Kidney glomerular epithelial cell (primary cell): ENCODE data around the gene NT5DC3.
"Not testable (repeated sequence)": the region's sequence is repeated elsewhere in the genome, so short reads cannot be mapped to it uniquely, and the experiment has no call there.

Experiments used
- DNase-seq: peaks from one replicate; lab custom pipeline; 2025; lab: John Stamatoyannopoulos, UW

NT5DC3 gene

DNA sequence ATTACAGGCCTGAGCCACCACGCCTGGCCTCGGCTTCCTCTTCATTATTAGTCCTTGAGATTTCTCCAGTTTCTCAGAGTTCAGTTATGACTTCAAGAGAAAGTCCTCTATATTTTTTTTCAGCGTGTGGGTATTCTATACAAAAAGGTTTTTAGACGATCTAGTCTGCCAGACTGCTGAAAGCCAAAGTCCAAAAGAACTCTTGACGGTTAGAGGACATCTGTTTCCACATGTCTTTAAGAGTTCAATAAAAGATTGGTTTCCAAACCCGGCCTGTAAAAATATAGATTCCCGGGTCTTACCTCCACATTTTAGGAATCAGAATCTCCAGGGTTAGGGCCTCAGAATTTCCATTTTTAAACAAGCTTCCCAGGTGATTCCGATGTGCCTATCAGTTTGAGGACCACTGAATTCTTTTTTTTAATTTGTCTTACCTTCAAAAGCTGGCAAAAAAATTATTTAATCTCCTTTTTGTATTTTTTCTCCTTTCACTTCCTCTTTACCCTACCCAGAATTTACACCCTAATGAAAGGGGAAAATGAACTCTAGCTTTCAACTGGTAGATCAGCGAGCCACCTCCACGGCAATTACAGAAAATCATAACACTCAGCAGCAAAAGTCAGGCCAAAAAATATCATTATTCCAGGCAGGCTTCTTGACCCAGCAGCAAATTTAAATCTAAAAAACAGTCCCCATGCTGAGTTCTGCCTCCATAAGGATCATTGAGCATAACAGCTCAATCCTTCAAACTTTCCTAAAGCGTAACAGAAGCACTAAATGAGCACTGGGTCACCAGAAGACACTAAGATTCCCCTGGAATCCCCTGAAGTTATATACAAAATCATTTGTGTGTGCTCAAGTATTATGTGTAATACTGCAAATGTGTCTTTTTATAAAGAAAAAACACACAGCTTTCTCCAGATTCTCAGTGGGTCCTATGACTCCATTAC, 8.7 kb downstream of the NT5DC3 start:
- no peak for DNase-seq

GRCh38 chr12:103830730-103831320, 10.2 kb downstream of the NT5DC3 start:
- no peak for DNase-seq

DNA sequence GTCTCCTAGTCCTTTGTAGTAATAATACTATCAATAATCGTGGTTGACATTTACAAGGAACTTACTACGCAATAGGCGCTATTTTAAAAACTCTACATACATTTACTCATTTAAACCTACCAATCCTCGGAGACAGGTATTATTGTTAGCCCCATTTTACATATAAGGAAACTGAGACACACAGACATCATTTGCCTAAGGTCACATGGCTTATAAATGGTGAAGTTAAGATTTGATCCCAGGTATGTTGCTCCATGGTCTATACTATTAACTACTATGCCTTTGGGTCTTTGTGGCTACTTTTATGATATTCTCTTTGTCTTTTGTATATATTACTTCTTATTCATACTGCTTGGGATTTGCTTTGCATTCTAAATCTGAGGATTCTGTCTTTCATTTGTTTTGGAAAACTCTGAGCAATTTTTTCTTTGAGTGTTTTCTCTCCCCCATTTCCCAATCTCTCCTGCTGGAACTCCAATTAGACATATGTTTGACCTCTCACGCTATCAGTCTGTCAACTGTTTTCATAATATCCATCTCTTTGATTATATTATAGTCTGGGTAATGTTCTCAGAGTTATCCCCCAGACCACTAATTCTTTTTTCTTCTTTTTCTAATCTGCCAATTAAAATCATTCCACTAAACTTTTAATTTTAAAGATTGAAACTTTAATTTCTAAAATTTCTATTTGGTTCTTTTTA, 10.9 kb downstream of the NT5DC3 start:
- no peak for DNase-seq

DNA sequence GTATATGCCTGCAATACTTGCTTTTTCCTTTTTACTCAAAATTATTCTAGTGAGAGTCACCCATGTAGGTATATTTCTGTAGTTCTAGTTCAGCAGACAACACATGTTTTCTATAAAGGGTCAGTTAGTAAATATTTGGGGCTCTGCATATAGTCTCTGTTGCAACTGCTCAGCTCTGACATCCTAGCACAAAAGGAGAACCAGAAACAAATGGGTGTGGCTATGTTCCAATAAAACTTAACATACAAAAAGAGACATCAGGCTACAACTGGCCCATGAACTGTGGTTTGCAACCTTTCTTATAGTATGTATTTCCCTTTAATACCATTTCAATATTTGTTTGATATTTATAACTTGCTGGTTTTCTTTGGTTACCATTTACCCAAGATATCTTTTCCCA, 11.9 kb downstream of the NT5DC3 start:
- no peak for DNase-seq

DNA sequence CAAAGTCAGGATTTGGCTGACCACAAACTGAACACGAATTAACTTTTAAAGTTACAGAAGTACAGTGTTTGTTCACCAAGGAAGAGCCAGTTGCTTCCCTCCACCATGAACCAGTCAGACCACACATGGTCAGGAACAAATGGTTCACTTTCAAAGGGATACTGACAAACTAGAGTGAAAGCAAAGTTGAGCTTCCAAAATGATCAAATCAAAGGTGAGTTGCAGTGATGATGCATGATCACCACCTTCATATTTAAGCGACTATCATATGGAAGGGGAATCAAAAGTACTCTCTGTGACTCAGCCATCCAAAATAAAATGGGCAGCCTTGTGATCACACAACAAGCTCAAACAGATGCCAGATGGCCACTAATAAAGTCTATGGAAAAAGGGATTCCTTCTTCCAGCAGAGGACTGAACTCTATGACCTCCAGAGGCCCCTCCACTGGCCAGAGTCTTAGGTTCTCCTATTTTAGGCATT, 13.1 kb downstream of the NT5DC3 start:
- DNase-seq: no peak

GRCh38 chr12:103824845-103825244, 16.2 kb downstream of the NT5DC3 start:
- no peak for DNase-seq

DNA sequence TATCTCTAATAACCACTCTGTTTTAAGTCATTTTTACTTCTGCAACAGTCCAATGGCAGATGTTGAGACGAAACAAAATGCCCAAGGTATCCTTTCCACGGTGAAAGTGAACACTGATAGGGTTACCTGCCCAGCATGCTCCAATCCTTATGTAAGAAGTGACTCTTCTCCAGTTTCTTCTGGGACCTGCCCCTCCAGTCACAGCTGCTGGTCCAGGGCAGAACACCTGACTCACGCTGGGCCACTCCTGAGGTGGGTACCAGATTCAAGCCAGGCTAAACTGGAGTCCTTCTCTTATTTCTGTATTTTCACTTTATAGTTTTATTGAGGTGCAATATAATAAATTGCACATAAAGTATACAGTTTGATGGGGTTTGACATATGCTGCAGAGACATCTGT, 16.7 kb downstream of the NT5DC3 start:
- no peak for DNase-seq

GRCh38 chr12:103823871-103824270, 17.2 kb downstream of the NT5DC3 start:
- no peak for DNase-seq

DNA sequence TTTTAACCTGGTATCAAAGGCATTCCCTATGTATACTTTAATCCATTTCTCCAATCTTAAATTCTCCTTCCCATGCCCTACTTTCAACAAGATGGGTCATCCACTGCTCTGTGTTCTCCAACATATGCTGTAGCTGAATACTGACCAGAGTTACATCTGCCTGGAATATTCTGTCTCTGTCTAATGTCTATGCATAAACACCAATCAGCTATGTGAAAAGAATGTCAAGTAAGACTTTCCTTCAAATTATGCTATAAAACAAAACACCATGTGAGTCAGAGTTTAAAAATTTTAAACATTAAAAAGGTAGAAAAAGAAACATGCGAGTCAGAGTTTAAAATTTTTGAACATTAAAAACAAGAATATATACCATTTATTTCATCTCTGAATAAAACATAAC, 19.3 kb downstream of the NT5DC3 start:
- DNase-seq: peak; percentile 3

GRCh38 chr12:103820881-103821489, 20.0 kb downstream of the NT5DC3 start:
- DNase-seq: no peak

DNA sequence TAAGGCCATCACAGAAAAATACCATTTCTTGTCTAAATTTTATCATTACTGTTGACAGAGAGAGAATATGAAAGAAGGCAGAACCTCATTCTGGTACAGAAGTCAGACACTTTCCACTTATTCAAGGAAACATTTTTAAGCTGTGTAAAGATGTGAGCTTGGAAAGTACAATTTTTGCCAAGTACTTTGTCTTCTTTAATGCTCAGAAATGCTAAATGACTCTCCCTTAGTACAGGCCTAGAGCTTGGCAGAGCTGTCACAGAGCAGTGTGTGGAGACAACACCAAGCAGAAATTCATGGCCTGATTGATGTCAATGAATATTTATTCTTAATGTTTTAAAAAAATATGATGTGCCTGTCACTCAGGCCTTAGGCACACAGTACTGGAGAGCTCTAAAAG, 20.7 kb downstream of the NT5DC3 start:
- DNase-seq: no peak

- DNase-seq: no peak
Observed at GRCh38 chr12:103819892-103820291, 21.1 kb downstream of the NT5DC3 start.

GRCh38 chr12:103819312-103819711, 21.7 kb downstream of the NT5DC3 start:
- DNase-seq: no peak

- DNase-seq: no peak
Observed at GRCh38 chr12:103817791-103818190, 23.2 kb downstream of the NT5DC3 start.

DNA sequence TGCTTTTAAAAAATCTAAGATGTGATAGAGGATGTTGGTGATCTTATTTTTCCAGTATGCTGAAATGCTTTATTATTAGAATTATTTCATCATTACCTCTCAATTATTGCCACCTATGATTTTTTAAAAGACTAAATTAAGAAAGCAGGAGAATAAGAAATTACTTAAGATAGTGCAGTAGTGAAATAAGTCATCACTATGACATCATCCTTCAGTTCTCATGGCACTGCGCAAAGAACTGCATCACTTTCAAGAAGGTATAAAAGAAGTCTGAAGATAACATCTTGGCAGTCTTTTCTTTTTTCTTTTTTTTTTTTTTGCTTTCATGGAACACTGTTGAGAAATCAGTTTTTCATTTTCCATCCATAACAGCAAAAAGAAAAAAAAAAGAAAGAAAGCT, 24.4 kb downstream of the NT5DC3 start:
- DNase-seq: no peak

DNA sequence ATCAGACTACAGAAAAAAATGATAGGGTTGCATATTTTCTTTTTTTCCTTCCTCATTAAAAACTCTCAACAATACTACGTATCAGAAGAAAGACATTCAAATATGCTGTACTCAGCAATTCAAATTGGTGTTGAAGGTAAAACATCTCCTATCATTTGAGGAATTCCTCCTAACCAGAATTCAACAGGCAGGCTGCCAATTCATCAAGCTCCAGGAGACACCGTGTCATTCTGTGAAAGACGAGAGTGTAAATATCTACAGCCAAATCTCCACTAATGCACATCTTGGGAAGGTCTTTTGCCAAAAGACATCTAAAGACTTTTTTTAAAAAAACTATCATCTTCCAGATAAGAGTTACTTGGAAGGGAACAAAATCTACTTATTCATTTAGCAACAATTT, 26.6 kb downstream of the NT5DC3 start:
- DNase-seq: peak; percentile 25

DNA sequence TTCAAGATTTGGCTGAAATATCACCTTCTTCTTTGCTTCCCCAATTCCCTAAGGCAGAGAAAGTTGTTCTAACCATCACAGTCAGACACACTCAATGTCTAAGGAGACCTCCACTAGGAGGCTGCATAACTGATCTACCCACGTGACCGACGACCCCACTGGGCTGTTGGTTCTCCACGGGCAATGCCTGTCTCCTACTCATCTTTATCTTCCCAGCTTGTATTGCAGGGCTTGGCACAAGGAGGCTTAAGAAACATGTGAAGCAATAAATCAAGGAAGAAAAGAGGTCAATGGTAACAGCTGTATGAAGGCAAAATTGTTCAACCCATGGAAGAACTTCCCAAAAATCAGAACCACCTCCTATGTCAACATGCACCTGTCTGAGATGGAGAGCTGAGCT, 27.1 kb downstream of the NT5DC3 start:
- no peak for DNase-seq

DNA sequence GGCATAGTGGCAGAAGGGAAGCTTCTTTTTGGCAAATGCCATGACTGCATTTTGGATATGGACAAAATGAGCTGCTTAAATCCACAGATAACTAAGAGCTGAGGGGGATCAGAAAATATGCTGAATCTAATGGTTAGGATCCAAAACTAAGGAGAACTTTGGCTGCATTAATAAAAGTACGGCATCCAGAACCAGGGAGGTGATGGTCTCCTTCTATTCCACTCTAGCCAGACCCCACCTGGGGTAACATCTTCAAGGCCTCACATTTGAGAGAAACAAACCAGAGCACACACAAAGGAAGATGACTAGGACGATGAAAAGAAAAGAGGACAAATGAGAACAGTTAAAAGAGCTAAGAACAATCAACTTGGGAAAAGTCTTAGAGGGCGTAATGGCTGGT, 27.6 kb downstream of the NT5DC3 start:
- DNase-seq: no peak

GRCh38 chr12:103812789-103813188, 28.2 kb downstream of the NT5DC3 start:
- no peak for DNase-seq

GRCh38 chr12:103811791-103812190, 29.2 kb downstream of the NT5DC3 start:
- no peak for DNase-seq

- DNase-seq: no peak
Observed at GRCh38 chr12:103810111-103810510, 30.9 kb downstream of the NT5DC3 start.

- not testable (repeated sequence) for DNase-seq
Observed at GRCh38 chr12:103809639-103810038, 31.4 kb downstream of the NT5DC3 start.
